DND-41 (cell line): Measurements from ENCODE around the gene MIS18A.

ENCODE experiments used
- EZH2 ChIP-seq: IDR thresholded peaks from 3 replicates; pipeline ENCODE4 v1.6.1; 2012; ENCODE audit warnings: borderline replicate concordance, low read depth, mild to moderate bottlenecking, moderate library complexity, low read length, inconsistent platforms; ENCODE audit not compliant: severe bottlenecking
- TF ChIP-seq, protein P1 (sequence below): IDR thresholded peaks from 2 replicates; pipeline ENCODE4 v1.5.1; 2012; ENCODE audit warnings: borderline replicate concordance, low read length, moderate library complexity, mild to moderate bottlenecking; ENCODE audit not compliant: poor library complexity, severe bottlenecking; ENCODE audit errors: extremely low read depth

DNA sequence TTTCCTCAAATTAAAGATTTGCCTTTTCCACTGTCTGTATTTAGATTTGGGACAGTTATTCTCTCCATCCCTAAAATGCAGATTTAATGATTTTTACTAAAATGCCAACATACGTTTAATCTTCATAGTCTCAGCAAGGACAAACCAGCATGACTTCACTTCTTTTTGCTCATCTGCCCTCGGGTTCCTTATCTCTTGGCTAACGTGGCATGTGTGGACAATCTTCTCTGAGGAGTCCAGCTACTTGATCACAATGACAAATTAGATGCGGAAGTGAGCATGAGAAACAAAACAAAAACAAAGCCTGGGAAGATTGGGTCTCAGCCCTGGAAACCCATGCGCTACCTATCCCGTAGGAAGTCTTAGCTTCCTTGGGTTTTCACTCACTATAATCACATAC, 20.8 kb upstream of the MIS18A start:
- TF ChIP-seq, protein P1, sequence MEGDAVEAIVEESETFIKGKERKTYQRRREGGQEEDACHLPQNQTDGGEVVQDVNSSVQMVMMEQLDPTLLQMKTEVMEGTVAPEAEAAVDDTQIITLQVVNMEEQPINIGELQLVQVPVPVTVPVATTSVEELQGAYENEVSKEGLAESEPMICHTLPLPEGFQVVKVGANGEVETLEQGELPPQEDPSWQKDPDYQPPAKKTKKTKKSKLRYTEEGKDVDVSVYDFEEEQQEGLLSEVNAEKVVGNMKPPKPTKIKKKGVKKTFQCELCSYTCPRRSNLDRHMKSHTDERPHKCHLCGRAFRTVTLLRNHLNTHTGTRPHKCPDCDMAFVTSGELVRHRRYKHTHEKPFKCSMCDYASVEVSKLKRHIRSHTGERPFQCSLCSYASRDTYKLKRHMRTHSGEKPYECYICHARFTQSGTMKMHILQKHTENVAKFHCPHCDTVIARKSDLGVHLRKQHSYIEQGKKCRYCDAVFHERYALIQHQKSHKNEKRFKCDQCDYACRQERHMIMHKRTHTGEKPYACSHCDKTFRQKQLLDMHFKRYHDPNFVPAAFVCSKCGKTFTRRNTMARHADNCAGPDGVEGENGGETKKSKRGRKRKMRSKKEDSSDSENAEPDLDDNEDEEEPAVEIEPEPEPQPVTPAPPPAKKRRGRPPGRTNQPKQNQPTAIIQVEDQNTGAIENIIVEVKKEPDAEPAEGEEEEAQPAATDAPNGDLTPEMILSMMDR = no peak
- TF ChIP-seq EZH2 = no peak
